ENCODE measurements around the gene PRR3. TPM values are rescaled to one million over a fixed set of nuclear protein-coding genes. Genes with fewer than 3 reads are reported as not detected.

Gene PRR3
- total and polyA plus RNA-seq, 9 of the 15 experiments (the other 6 are each of a cell fraction or from before 2014, with no cell fraction given), result 23.5 to 59.6 (median 28.8) TPM

GRCh38 chr6:30556066-30556905 lies 809 bp upstream of the PRR3 start, which contains the start of gene GNL1 (continued):
- TF ChIP-seq BCLAF1 (IDR thresholded peaks at IDR 0.05; ENCODE audit: borderline replicate concordance in 1 of 2, control insufficient read depth in 1 of 2, low read depth in 2 of 2, low read length in 1 of 2), result peak in 1 of 2 experiments; percentile 91; a peak in 2 of 4 replicates
- TF ChIP-seq SP1 (CRISPR knock-in tag; IDR thresholded peaks at IDR 0.05), result peak; percentile 99
- TF ChIP-seq PHB (CRISPR knock-in tag; IDR thresholded peaks at IDR 0.05), result no peak
- TF ChIP-seq ZBTB12 (CRISPR knock-in tag; IDR thresholded peaks at IDR 0.05), result peak; percentile 93
- TF ChIP-seq, protein P1, sequence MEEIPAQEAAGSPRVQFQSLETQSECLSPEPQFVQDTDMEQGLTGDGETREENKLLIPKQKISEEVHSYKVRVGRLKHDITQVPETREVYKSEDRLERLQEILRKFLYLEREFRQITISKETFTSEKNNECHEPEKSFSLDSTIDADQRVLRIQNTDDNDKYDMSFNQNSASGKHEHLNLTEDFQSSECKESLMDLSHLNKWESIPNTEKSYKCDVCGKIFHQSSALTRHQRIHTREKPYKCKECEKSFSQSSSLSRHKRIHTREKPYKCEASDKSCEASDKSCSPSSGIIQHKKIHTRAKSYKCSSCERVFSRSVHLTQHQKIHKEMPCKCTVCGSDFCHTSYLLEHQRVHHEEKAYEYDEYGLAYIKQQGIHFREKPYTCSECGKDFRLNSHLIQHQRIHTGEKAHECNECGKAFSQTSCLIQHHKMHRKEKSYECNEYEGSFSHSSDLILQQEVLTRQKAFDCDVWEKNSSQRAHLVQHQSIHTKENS (CRISPR knock-in tag; IDR thresholded peaks at IDR 0.05), result no peak
- TF ChIP-seq ASH1L (IDR thresholded peaks at IDR 0.05; ENCODE audit: borderline replicate concordance, low read depth, partially characterized antibody), result peak; percentile 36
- peak; percentile 77 for TF ChIP-seq NEUROD1 (IDR thresholded peaks at IDR 0.05; ENCODE audit: borderline replicate concordance, low read depth, low read length, partially characterized antibody)
- peak; percentile 89 for TF ChIP-seq RBM22 (IDR thresholded peaks at IDR 0.05; ENCODE audit: low read depth, low read length, poor library complexity, severe bottlenecking)
- TF ChIP-seq TAF9B (IDR thresholded peaks at IDR 0.05; ENCODE audit: partially characterized antibody), result peak; percentile 61
- peak in 1 of 2 experiments; percentile 50; a peak in 1 of 4 replicates for TF ChIP-seq KDM4B (IDR thresholded peaks at IDR 0.05; ENCODE audit: borderline replicate concordance in 2 of 2, low read depth in 1 of 2)
- peak; percentile 36; the same call in 1 of the 2 replicates for TF ChIP-seq KLF1 (tag; IDR thresholded peaks at IDR 0.05)
- 0 out of 2 replicates have a peak, but pooled peaks have one; percentile 8 for TF ChIP-seq RUNX1 (IDR thresholded peaks at IDR 0.05; ENCODE audit: low read depth)
- TF ChIP-seq MAZ (CRISPR knock-in tag; conservative IDR thresholded peaks at IDR 0.05 in 1 of 2, IDR thresholded peaks at IDR 0.05 in 1 of 2), result peak; percentile 87 to 96
- TF ChIP-seq MTA1 (IDR thresholded peaks at IDR 0.05; ENCODE audit: borderline replicate concordance), result no peak
- 0 out of 2 replicates have a peak, but pooled peaks have one; percentile 19 for TF ChIP-seq PHF21A (IDR thresholded peaks at IDR 0.05; ENCODE audit: borderline replicate concordance, low read depth)
- peak in 1 of 2 experiments; percentile 76; a peak in 2 of 4 replicates for TF ChIP-seq KDM1A (IDR thresholded peaks at IDR 0.05)
- 0 out of 2 replicates have a peak, but pooled peaks have one; percentile 7 for TF ChIP-seq ZNF764 (CRISPR knock-in tag; IDR thresholded peaks at IDR 0.05; ENCODE audit: low read depth)
- TF ChIP-seq TCF7 (IDR thresholded peaks at IDR 0.05; ENCODE audit: borderline replicate concordance), result no peak
- TF ChIP-seq SAFB (IDR thresholded peaks at IDR 0.05; ENCODE audit: borderline replicate concordance, low read depth, low read length), result peak; percentile 73; the same call in 1 of the 2 replicates
- TF ChIP-seq HMGN3 (IDR thresholded peaks at IDR 0.05; ENCODE audit: borderline replicate concordance, extremely low read depth, insufficient read length, low read depth, low read length), result peak; percentile 29
- TF ChIP-seq POLR2H (tag; IDR thresholded peaks at IDR 0.05; ENCODE audit: low read depth), result no peak; the same call in 1 of the 2 replicates
